GM18951 (cell line): ENCODE data around the gene PAGE2.
"Not testable (repeated sequence)": the region's sequence is repeated elsewhere in the genome, so short reads cannot be mapped to it uniquely, and the experiment has no call there.

Source experiments
- POLR2A ChIP-seq: IDR thresholded peaks from 4 replicates; pipeline ENCODE4 v1.6.1; 2011; ENCODE audit warnings: mild to moderate bottlenecking; ENCODE audit not compliant: insufficient read length, insufficient read depth; ENCODE audit errors: extremely low read depth
- in situ Hi-C: fragments of 300-500 bp; cut with MboI; formaldehyde crosslinking; loops from one replicate; pipeline ENCODE4 v1.12.0; 2022; ENCODE audit warnings: low sequenced_read_pairs, mixed read lengths, inconsistent platforms; ENCODE audit not compliant: unreplicated experiment

PAGE2 gene

DNA sequence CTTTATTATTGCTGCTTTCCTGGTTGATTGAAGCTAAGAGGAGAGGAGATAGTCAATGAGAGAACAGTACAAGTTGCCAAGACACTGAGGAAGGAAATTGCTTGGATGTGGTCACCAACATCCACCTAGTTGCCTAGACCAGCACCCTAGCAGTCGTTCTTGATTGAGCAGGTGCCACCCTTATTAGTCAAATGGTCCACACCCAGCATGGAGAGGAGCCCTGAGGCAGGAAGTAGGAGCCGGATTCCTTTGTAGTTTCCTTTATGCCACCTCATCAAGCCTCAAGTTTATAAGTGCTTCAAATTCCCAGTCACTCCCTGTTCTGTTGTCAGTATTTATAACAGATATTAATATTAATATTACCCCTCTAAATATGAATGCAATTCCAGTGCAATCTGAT lies 19.1 kb downstream of the PAGE2 start:
- TF ChIP-seq POLR2A, result no peak
- in situ Hi-C loops, result no loop called here

DNA sequence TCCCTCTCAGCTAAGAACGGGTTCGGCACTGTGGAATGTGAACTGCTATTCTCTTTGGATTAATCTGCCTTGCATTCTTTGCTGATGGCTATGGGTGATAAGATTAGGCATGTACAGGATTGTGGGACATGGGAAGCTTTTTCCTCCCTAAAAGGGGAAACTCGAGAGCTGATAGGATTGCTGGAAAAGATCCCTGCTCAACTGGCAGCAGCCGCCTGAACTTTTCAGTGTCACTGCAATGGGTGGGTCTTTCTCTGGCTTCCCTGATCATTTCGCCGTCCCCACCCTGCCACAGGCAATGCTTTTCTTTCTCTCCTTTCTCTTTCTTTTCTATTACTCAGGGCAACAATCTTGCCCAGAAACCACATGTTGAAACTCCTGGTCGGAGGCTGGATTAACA lies 20.5 kb downstream of the PAGE2 start:
- in situ Hi-C loops, result no loop called here
- no peak for TF ChIP-seq POLR2A

DNA sequence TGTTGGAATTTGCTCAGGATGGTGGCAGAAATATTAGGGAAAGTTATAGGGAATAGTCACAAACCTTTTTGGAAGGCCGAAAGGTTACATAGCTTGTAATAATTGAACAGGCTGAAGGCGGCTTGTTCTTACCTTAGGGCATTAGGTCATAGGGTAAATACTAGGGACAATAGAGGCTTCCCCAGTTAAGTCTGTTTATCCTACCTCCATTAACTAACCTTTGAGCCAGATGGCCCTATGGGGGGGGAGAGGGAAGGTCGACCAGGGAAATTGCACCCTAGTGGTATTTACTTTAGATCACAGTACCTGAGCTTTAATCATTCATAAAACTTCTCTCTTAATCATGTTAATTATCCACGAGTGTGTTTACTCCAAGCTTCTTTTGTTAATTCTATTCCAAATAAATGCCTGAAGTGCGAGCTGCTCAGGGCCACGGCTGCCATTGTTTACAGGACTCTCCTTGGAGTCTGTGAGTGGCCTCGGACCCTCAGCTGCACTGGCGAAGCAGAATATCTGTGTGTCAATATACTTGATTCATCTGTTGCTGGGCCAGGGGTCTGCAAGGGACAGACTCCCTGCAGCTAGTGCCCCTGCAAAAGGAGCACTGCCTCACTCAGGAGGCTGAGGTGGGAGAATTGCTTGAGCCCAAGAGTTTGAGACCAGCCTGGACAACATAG lies 22.9 kb downstream of the PAGE2 start:
- in situ Hi-C loops, result no loop called here
- TF ChIP-seq POLR2A, result no peak

DNA sequence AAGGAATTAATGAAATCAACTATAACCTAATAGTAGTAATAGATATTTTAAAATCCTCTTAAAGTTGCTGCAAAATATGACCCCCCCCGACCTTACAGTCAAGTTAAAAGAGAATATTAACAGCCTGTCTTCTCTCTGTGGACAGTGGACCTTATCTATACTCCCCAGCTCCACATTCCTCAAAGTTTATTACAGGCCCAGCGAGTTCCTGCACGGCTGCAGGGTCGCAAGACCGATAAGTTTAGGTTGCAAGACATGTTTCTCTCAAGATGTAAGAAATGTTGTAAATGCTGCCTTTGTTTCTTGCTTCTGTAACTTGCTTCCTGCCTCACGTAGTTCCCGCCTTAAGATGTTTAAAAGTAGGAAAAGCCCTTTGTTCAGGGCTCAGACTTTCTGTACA lies 27.8 kb downstream of the PAGE2 start:
- in situ Hi-C loops, result not testable (repeated sequence)

DNA sequence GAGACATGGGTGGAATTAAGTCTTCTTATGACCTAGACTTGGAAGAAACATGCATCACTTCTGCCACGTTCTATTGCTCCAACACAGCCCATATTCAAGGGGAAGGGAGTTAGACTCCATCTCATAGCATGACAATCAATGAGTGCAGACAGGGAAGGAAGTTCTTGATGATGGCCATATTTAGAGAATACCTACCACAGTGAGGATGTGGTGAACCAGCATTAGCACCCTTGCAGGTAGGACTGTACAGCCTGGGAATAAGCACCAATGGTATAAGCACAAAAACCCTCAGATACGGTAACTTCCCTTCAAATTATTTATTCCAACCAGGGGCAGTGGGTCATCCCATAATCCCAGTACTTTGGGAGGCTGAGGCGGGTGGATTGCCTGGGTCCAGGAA lies 29.8 kb downstream of the PAGE2 start:
- in situ Hi-C loops, result no loop called here
- no peak for TF ChIP-seq POLR2A

DNA sequence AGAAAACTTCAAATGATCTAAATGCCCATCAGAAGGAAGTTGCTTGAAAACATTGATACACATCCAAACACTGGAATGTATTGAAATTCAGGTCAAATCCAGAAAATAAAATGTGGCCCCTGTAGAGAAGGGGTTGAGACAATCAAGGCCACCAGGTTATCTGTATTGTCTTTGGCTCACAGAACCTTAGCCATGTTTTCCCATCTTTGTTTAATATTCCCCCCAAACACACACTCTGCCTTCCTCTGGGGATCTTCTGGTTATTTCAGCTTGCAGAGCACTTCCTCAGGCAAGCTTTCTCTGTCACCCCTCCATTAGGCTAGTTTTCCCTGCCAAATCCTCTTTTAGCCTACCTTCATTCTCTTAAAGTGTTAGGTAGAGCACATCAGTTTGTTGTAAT lies 30.5 kb downstream of the PAGE2 start:
- no peak for TF ChIP-seq POLR2A
- in situ Hi-C loops, result no loop called here

DNA sequence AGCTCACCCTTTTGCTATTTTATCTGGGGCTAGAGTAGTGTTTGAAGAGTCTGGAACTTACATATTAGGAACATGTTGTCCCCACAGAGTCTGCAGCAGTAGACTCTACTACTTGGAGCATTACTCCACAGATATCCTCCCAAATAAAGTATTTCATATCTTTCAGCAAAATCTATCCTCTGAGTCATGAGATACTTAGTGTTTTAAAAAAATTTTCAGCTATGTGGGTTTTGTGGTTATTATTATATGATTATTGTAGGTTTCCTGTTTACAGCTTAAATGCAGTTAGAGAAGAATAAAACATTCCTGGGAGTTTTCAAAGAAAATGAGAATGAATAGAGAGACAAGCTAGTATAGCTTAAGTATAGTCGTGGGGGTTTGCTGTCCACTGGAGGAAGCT lies 30.9 kb downstream of the PAGE2 start:
- in situ Hi-C loops, result no loop called here
- no peak for TF ChIP-seq POLR2A

DNA sequence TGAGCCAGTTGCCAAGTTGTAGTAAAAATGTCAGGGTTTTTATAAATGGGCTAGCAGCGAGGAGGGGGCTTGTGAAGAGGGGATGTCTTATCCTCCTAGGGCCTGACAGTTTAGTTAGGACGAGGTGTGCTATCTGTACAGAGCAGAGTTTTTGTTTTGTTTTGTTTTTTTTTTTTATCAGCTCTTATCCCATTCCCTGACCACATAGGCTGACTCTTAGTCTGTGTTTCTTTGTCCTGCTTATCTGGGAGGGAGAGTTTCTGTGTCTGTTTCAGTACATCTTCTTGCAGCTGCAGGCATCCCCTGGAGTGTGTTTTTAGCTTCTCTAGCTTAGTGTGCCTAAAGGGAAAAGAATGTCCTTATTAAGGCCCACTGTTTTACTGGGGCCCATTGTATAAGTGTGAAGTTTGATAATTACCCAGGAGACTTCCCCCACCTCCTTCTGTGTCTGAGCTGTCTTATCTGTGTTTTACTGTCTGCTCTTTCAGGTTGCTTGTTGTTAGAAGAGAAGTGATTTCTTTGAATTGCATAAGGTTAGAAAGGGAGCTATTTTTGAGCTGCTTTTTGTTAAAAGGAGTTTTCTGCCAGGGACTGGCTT lies 32.0 kb downstream of the PAGE2 start:
- no peak for TF ChIP-seq POLR2A
- in situ Hi-C loops, result no loop called here

DNA sequence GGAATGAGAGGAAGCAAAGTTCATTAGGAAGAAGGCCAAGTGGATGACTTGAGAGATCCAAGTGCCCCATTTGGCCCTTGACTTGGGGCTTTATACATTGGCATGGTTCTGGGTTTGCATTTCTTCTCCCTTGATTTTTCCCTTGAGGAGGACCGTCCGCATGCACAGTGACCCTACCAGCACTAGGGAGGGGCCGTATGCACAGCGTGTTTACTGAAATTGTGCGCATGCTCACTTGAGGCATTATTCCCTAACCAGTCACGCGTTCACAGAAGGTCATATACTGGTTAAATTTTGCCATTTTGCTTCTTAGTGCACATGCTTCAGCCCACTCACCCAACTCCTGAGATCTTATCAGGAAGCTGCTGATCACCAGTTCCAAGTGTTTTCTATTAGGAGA lies 35.1 kb downstream of the PAGE2 start:
- in situ Hi-C loops, result no loop called here
- no peak for TF ChIP-seq POLR2A

DNA sequence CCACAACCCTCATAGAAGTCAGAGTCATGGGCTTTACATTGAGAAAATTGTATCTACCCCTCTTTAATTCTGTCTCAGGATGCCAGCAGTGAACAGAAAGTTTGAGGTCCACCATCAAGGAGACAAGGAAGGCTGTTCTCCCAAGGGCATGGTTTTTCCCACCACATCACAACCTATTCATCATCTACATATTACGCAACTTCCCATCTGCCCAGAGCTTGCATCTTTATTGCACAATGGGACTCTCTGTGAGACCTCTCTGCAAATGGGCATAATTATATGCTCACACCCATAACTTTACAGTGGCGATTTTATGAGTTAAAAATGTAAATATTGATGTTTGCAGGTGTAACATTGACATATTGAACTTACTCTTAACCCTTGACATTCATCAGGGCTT lies 38.9 kb downstream of the PAGE2 start:
- TF ChIP-seq POLR2A, result no peak
- in situ Hi-C loops, result no loop called here

DNA sequence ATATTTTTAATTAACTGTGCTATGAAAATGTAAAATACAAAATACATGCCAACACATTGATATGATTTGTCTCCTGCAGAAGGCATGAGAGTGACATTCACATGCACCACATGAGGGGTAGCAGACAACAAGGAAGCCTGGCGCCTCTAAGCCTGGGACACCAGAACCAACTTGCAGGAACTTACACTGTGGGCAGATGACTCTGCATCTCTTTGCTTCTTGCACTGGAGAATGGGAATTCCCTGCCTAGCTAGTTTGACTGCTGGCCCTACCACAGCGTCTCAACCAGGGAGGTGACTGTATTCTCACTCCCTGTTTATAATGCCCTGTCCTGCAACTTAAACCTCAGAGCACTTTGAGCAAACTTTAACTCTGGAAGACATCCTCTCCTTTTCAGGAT lies 40.5 kb downstream of the PAGE2 start:
- TF ChIP-seq POLR2A, result no peak

DNA sequence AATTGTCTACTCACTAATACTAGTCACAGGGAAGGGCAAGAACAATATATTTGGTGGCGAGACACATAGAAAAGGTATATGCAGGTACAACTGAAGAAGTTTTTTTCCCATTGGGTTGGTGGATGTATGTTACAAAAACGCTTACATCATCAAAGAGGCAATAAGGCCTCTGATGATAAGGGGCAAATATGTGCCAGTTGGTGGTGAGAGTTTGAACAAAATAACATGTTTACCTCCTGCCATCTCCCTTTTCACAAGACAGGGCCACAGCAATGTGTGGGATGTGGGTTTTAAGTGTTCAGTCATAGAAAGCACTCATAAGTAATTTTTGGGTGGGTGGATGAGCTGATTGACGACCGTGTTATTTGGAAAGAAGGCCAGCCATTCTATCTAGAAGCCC lies 41.7 kb downstream of the PAGE2 start:
- TF ChIP-seq POLR2A, result no peak
- in situ Hi-C loops, result no loop called here

More for the DNA sequence above, 40.5 kb downstream of the PAGE2 start:
- in situ Hi-C loops, result no loop called here

DNA sequence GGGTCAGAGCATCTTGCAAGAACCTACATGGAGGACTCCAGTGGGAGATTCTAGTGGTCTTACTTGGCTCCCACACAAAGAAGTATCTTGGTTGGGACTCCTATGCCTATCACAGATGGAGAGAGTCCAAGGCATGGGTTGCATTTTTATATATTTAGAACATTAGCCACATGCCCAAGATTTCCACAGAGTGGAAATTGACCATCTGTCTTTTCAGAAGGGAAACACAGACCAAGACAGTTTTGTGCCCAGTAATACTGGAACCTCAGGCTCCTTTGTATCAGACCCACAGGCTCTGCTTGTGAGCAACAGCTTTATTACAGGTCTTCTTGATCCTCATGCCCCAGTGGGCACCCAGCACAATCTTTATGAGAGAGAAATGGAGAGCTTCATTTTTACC lies 43.6 kb downstream of the PAGE2 start:
- TF ChIP-seq POLR2A, result no peak
- in situ Hi-C loops, result no loop called here

DNA sequence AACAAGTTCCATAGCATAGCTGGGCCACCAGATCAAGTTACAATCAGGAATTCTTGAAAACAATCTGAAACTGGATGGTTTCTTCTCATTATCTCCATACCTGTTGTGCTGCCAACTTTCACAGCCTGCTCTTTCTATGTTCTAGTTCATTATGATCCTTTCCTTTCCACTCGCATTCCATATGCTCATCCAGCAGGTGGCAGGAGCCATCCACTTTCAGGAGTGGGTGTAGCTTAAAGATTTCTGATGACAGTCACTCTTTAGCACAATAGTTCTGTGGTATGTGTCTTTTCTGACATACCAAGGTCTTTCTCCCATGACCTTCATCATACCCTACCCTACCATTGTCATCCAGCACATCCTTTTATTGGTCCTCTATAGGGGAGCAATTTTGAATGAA lies 46.4 kb downstream of the PAGE2 start:
- TF ChIP-seq POLR2A, result no peak
- in situ Hi-C loops, result no loop called here

DNA sequence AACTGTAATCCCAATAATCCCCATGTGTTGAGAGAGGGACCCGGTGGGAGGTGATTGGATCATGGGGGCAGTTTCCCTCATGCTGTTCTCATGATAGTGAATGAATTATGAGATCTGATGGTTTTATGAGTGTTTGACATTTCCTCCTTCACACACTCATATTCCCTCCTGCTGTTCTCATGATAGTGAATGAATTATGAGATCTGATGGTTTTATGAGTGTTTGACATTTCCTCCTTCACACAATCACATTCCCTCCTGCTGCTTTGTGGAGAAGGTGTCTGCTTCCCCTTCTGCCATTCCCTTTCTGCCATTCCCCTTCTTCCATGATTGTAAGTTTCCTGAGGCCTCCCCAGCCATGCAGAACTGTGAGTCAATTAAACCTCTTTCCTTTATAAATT lies 52.0 kb downstream of the PAGE2 start:
- in situ Hi-C loops, result not testable (repeated sequence)
